MM.1S (cell line): ENCODE measurements around the gene CAMKK2.

Experiments used
- EZH2 ChIP-seq: fragments of 300-600 bp; sonication (generic); optimal IDR thresholded peaks from 2 replicates; pipeline ENCODE3; 2017; ENCODE audit warnings: low read depth, mild to moderate bottlenecking, antibody characterized with exemption, low read length, mixed read lengths
- TF ChIP-seq, protein P1 (sequence below): fragments of 300-600 bp; sonication (generic); IDR thresholded peaks from 2 replicates; pipeline ENCODE4 v1.5.1; 2016; ENCODE audit warnings: antibody characterized with exemption, low read length, mixed read lengths

DNA sequence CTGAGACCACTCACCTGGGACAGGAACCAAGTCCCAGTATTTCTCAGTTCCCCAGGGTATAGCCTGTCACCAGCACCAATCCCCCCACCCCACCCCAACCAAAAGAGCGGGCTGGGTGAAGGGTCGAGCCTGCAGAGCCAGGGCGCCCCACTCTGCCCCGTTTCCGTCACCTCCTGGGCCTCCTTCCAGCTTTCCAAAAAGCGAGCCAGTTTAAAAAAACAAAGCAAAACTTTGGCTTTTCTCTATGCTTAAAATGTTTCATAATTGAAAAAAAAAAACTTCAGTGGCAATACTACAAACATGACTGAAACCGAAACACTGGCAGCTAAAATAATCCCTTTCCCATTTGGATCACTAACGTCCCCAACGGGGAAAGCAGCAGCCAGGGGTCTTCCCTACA is 7.5 kb downstream of the CAMKK2 start:
- TF ChIP-seq, protein P1, sequence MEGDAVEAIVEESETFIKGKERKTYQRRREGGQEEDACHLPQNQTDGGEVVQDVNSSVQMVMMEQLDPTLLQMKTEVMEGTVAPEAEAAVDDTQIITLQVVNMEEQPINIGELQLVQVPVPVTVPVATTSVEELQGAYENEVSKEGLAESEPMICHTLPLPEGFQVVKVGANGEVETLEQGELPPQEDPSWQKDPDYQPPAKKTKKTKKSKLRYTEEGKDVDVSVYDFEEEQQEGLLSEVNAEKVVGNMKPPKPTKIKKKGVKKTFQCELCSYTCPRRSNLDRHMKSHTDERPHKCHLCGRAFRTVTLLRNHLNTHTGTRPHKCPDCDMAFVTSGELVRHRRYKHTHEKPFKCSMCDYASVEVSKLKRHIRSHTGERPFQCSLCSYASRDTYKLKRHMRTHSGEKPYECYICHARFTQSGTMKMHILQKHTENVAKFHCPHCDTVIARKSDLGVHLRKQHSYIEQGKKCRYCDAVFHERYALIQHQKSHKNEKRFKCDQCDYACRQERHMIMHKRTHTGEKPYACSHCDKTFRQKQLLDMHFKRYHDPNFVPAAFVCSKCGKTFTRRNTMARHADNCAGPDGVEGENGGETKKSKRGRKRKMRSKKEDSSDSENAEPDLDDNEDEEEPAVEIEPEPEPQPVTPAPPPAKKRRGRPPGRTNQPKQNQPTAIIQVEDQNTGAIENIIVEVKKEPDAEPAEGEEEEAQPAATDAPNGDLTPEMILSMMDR: no peak
- no peak for TF ChIP-seq EZH2
